HG03442 (cell line): ENCODE results near the gene KNOP1.
"Not testable (repeated sequence)": the region's sequence is repeated elsewhere in the genome, so short reads cannot be mapped to it uniquely, and the experiment has no call there.

Source experiments
- ATAC-seq: cut with Tn5 transposase; IDR thresholded peaks from one replicate; pipeline ENCODE4 v1.9.1; 2021; ENCODE audit warnings: mild to moderate bottlenecking, moderate library complexity; ENCODE audit not compliant: unreplicated experiment

The KNOP1 gene

GRCh38 chr16:19744670-19745069 is 26.6 kb upstream of the KNOP1 start:
- no peak for ATAC-seq

- no peak for ATAC-seq
These were observed 25.8 kb upstream of the KNOP1 start for GRCh38 chr16:19743816-19744159.

- no peak for ATAC-seq
These were observed 23.3 kb upstream of the KNOP1 start for GRCh38 chr16:19741354-19741753.

- ATAC-seq: no peak
These were observed 19.4 kb upstream of the KNOP1 start for GRCh38 chr16:19737306-19738038.

- no peak for ATAC-seq
These were observed 17.2 kb upstream of the KNOP1 start for GRCh38 chr16:19735074-19735867.

GRCh38 chr16:19733551-19733950 is 15.5 kb upstream of the KNOP1 start:
- ATAC-seq: no peak

- ATAC-seq: no peak
These were observed 10.6 kb upstream of the KNOP1 start for GRCh38 chr16:19728636-19728965.

- no peak for ATAC-seq
These were observed 5.0 kb upstream of the KNOP1 start for GRCh38 chr16:19722981-19723380.

- ATAC-seq: no peak
These were observed 4.4 kb upstream of the KNOP1 start for GRCh38 chr16:19722269-19722952.

GRCh38 chr16:19718624-19718965 is 568 bp upstream of the KNOP1 start:
- no peak for ATAC-seq

GRCh38 chr16:19717314-19717713 is 713 bp downstream of the KNOP1 start:
- no peak for ATAC-seq

GRCh38 chr16:19716728-19717127 is 1.3 kb downstream of the KNOP1 start:
- ATAC-seq: not testable (repeated sequence)

- no peak for ATAC-seq
These were observed 1.8 kb downstream of the KNOP1 start for GRCh38 chr16:19716183-19716582.

- no peak for ATAC-seq
These were observed 2.5 kb downstream of the KNOP1 start for GRCh38 chr16:19715566-19715965.

- no peak for ATAC-seq
These were observed 4.3 kb downstream of the KNOP1 start for GRCh38 chr16:19713697-19714096.

GRCh38 chr16:19712418-19713058 is 5.5 kb downstream of the KNOP1 start:
- no peak for ATAC-seq

GRCh38 chr16:19711643-19712042 is 6.4 kb downstream of the KNOP1 start:
- no peak for ATAC-seq

GRCh38 chr16:19710991-19711545 is 7.0 kb downstream of the KNOP1 start:
- ATAC-seq: no peak

- no peak for ATAC-seq
These were observed 7.7 kb downstream of the KNOP1 start for GRCh38 chr16:19710191-19710908.

GRCh38 chr16:19709381-19710136 is 8.5 kb downstream of the KNOP1 start:
- ATAC-seq: no peak
